H1 (cell line): Measurements from ENCODE around the gene FBXW5. TPM values are rescaled to one million over a fixed set of nuclear protein-coding genes. Genes with fewer than 3 reads are reported as not detected.

Experiments
- HDAC6 ChIP-seq: IDR thresholded peaks from one replicate; pipeline ENCODE4 v1.7.1; 2012; ENCODE audit warnings: low read depth, mild to moderate bottlenecking, inconsistent platforms, low read length, moderate library complexity
- RFX5 ChIP-seq: IDR thresholded peaks from 2 replicates; pipeline ENCODE4 v1.6.1; 2011; ENCODE audit warnings: low read depth, low read length, improper control_type of control experiment, borderline replicate concordance
- polyA plus RNA-seq, 7 experiments: library from polyadenylated mRNA; depleted of rRNA in 3 of 7; stranded (reverse) in 5 of 7; unstranded in 2 of 7; fragments of >200 nt in 5 of 7; fragments of 200-250 nt in 2 of 7; gene quantifications; 1 replicate in 5 of 7; 2 replicates in 1 of 7; 4 replicates in 1 of 7; pipeline versions ENCODE4 v1.2.1 to v1.2.3, GENCODE V29; 2011 to 2013; ENCODE audit warnings: missing spikeins in 2 of 7, mixed read lengths in 2 of 7
- total RNA-seq: library from RNA; stranded (reverse); fragmentation: NEBNext Ultra II Directional; extraction: Animal tissue kit (Norgen Biotek cat#: 25700); gene quantifications from 2 replicates; pipeline ENCODE4 v1.2.1, GENCODE V29; 2021
- TF ChIP-seq, protein P1 (sequence below), 3 experiments: IDR thresholded peaks; 1 replicate in 2 of 3; 2 replicates in 1 of 3; pipeline versions ENCODE4 v1.5.1 to v1.6.1; 2011; ENCODE audit warnings: low read length in 3 of 3, mild to moderate bottlenecking in 3 of 3, inconsistent platforms in 2 of 3, low read depth in 1 of 3, moderate library complexity in 1 of 3; ENCODE audit not compliant: insufficient read depth in 1 of 3; ENCODE audit errors: control extremely low read depth in 1 of 3

FBXW5 gene
- total and polyA plus RNA-seq, 2 of the 8 experiments (the other 6 are each of a cell fraction or from before 2014, with no cell fraction given): 49.0 to 71.0 TPM

DNA sequence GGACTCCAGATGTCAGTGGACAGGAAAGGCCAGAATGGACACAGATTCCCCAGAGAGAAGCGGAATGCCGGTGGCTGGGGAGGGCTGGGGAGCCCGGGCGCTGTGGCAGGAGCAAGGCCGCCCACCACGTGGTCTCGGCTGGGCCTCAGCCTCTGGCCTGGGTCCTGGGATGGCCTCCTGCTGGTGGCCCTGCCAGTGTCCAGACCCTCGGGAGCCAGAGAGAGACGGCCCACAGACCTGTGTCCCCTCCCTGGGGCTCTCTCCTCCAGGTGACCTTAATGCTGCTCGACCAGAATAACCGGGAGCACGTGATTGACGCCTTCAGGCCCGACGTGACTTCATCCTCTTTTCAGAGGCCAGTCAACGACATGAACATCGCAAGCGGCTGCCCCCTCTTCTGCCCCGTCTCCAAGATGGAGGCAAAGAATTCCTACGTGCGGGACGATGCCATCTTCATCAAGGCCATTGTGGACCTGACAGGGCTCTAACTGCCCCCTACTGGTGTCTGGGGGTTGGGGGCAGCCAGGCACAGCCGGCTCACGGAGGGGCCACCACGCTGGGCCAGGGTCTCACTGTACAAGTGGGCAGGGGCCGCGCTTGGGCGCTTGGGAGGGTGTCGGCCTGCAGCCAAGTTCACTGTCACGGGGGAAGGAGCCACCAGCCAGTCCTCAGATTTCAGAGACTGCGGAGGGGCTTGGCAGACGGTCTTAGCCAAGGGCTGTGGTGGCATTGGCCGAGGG, 19.0 kb downstream of the FBXW5 start (continued):
- TF ChIP-seq, protein P1, sequence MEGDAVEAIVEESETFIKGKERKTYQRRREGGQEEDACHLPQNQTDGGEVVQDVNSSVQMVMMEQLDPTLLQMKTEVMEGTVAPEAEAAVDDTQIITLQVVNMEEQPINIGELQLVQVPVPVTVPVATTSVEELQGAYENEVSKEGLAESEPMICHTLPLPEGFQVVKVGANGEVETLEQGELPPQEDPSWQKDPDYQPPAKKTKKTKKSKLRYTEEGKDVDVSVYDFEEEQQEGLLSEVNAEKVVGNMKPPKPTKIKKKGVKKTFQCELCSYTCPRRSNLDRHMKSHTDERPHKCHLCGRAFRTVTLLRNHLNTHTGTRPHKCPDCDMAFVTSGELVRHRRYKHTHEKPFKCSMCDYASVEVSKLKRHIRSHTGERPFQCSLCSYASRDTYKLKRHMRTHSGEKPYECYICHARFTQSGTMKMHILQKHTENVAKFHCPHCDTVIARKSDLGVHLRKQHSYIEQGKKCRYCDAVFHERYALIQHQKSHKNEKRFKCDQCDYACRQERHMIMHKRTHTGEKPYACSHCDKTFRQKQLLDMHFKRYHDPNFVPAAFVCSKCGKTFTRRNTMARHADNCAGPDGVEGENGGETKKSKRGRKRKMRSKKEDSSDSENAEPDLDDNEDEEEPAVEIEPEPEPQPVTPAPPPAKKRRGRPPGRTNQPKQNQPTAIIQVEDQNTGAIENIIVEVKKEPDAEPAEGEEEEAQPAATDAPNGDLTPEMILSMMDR (IDR thresholded peaks at IDR 0.05; ENCODE audit: control extremely low read depth in 1 of 3, insufficient read depth in 1 of 3, low read depth in 1 of 3, low read length in 3 of 3): peak; percentile 20 to 26 (median 24); a peak in 3 of 4 replicates
- no peak for TF ChIP-seq RFX5
- no peak for TF ChIP-seq HDAC6
- TF ChIP-seq, all 59 proteins: peak for 2
